HepG2 (cell line): Measurements from ENCODE around the gene FKBP5.
A peak's percentile ranks its signal among the peaks of the same experiment; 100 is the strongest.

Experiments
- DMAP1 ChIP-seq: IDR thresholded peaks from 2 replicates; pipeline ENCODE4 v1.6.1; 2016
- EP300 ChIP-seq, 3 experiments: sonication (generic) in 1 of 3; formaldehyde crosslinking in 1 of 3; IDR thresholded peaks; 2 replicates each; pipeline versions ENCODE4 v1.5.1 to v1.6.1; 2011 to 2020; ENCODE audit warnings: low read depth in 2 of 3, low read length in 2 of 3, borderline replicate concordance in 1 of 3, improper control_type of control experiment in 1 of 3, mild to moderate bottlenecking in 1 of 3, missing genetic modification reagents in 1 of 3, moderate library complexity in 1 of 3
- JUNB ChIP-seq: sonication (generic); formaldehyde crosslinking; IDR thresholded peaks from 2 replicates; pipeline ENCODE4 v1.8.0; 2022; ENCODE audit warnings: missing genetic modification reagents, mild to moderate bottlenecking, borderline replicate concordance
- MAFG ChIP-seq: sonication (generic); formaldehyde crosslinking; IDR thresholded peaks from 2 replicates; pipeline ENCODE4 v1.5.1; 2020; ENCODE audit warnings: mild to moderate bottlenecking, missing genetic modification reagents
- NFYB ChIP-seq: sonication (generic); formaldehyde crosslinking; IDR thresholded peaks from 2 replicates; pipeline ENCODE4 v1.4.0; 2020; ENCODE audit warnings: missing genetic modification reagents
- NPAS2 ChIP-seq: sonication (generic); formaldehyde crosslinking; IDR thresholded peaks from 2 replicates; pipeline ENCODE4 v1.8.0; 2022; ENCODE audit warnings: mild to moderate bottlenecking, missing genetic modification reagents, borderline replicate concordance
- ZNF274 ChIP-seq: sonication (generic); formaldehyde crosslinking; IDR thresholded peaks from 2 replicates; pipeline ENCODE4 v1.5.1; 2020; ENCODE audit warnings: mild to moderate bottlenecking, missing genetic modification reagents
- ZNF414 ChIP-seq: sonication (generic); formaldehyde crosslinking; IDR thresholded peaks from 2 replicates; pipeline ENCODE4 v1.5.0; 2020; ENCODE audit warnings: missing genetic modification reagents
- TF ChIP-seq, protein P1 (sequence below): sonication (generic); formaldehyde crosslinking; IDR thresholded peaks from 2 replicates; pipeline ENCODE4 v1.5.1; 2020; ENCODE audit warnings: mild to moderate bottlenecking, moderate library complexity, missing genetic modification reagents

GRCh38 chr6:35601331-35602132 lies 87.2 kb downstream of the FKBP5 start:
- TF ChIP-seq JUNB (CRISPR knock-in tag) (no peak), EP300 (IDR thresholded peaks at IDR 0.05; ENCODE audit: low read depth in 2 of 2, low read length in 2 of 2) (peak in 1 of 2 experiments; percentile 62; a peak in 1 of 4 replicates), EP300 (CRISPR knock-in tag; IDR thresholded peaks at IDR 0.05; ENCODE audit: borderline replicate concordance) (no peak), MAFG (CRISPR knock-in tag) (no peak), ZNF274 (CRISPR knock-in tag) (no peak), NPAS2 (CRISPR knock-in tag) (no peak), ZNF414 (CRISPR knock-in tag) (no peak), NFYB (CRISPR knock-in tag) (no peak), DMAP1 (CRISPR knock-in tag) (no peak)
- TF ChIP-seq, protein P1, sequence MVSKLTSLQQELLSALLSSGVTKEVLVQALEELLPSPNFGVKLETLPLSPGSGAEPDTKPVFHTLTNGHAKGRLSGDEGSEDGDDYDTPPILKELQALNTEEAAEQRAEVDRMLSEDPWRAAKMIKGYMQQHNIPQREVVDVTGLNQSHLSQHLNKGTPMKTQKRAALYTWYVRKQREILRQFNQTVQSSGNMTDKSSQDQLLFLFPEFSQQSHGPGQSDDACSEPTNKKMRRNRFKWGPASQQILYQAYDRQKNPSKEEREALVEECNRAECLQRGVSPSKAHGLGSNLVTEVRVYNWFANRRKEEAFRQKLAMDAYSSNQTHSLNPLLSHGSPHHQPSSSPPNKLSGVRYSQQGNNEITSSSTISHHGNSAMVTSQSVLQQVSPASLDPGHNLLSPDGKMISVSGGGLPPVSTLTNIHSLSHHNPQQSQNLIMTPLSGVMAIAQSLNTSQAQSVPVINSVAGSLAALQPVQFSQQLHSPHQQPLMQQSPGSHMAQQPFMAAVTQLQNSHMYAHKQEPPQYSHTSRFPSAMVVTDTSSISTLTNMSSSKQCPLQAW (CRISPR knock-in tag), result no peak
